Activated T-helper 1 cell treated with anti-CD3 and anti-CD28 coated beads, Interleukin-12 subunit alpha, Interleukin-12 subunit beta, Interleukin-2, Interleukin-4 antibody, amounts not matched to agents 30 ng/mL and 10 ng/mL and 1 ng/mL, durations not matched to agents 14 hours and 24 hours and 36 hours (primary cell): ENCODE measurements around the gene FARP1. TPM values are rescaled to one million over a fixed set of nuclear protein-coding genes. Genes with fewer than 3 reads are reported as not detected.

Experiments
- DNase-seq: peaks from one replicate; pipeline ENCODE4 v3.0.0; 2021; ENCODE audit warnings: low spot score
- H3K27ac Mint-ChIP-seq: one replicate; pipeline ENCODE4 v1.8.0; 2021; ENCODE audit warnings: mild to moderate bottlenecking, mixed read lengths
- H3K27me3 Mint-ChIP-seq: one replicate; pipeline ENCODE4 v1.8.0; 2022; ENCODE audit warnings: mild to moderate bottlenecking, moderate library complexity, mixed read lengths; ENCODE audit not compliant: insufficient read depth
- H3K36me3 Mint-ChIP-seq: one replicate; pipeline ENCODE4 v1.8.0; 2021; ENCODE audit warnings: low read depth, mixed read lengths
- H3K4me1 Mint-ChIP-seq: one replicate; pipeline ENCODE4 v1.8.0; 2021; ENCODE audit warnings: low read depth, mixed read lengths
- H3K4me3 Mint-ChIP-seq: one replicate; pipeline ENCODE4 v1.8.0; 2021; ENCODE audit warnings: mild to moderate bottlenecking, moderate library complexity, mixed read lengths
- H3K9me3 Mint-ChIP-seq: one replicate; pipeline ENCODE4 v1.8.0; 2021; ENCODE audit warnings: mixed read lengths
- intact Hi-C: fragments of 100-400 bp; cut with micrococcal nuclease; formaldehyde crosslinking; loops from one replicate; pipeline ENCODE4 v1.15.1; 2024
- total RNA-seq: library from RNA; stranded (reverse); gene quantifications from 2 replicates; pipeline ENCODE4 v1.2.3, GENCODE V29; 2022

FARP1 gene
- total RNA-seq, 1 donor from 2014 or later = 0.34 TPM

DNA sequence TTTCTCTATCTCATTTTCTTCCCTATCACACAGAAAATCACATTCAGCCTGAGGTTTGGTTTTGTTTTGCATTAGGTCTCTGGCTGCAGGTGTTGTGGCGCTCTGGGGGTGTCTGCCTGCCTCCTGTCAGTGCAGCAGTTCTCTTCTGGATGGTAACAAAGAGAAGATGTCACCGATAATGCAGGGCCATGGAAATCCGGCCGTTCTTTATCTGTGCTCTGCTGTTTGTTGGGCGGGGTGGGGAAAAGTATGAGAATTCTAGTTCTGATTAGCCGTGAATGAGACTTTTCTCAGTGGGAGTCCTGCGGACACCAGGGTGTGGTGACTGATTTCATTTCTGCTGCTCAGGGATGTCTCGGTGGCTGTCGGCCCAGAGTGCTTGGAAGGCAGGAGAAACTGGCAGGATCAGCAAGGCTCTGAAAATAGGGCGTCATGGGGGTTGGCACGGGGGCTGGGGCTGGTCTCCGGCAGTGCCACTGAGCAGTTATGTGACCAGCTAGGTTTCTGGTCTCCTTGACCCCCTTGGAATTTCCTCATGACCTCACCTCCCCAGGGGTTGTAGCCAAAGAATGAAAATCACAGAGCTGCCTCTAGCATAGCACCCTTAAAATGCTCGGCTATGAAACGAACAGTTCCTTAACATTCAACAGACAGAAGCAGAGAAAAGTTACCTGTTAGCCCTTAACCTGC, 29.2 kb downstream of the FARP1 start:
- no peak for DNase-seq
- Mint-ChIP-seq H3K4me1 (no peaks in the 10 kb centered on the region), H3K27ac (no peak overlapping the region), H3K36me3 (no peaks in the 10 kb centered on the region), H3K27me3 (peaks cover 4% of the 10 kb centered on the region), H3K9me3 (no peaks in the 10 kb centered on the region), H3K4me3 (no peak overlapping the region)
- intact Hi-C loops = no loop called here

DNA sequence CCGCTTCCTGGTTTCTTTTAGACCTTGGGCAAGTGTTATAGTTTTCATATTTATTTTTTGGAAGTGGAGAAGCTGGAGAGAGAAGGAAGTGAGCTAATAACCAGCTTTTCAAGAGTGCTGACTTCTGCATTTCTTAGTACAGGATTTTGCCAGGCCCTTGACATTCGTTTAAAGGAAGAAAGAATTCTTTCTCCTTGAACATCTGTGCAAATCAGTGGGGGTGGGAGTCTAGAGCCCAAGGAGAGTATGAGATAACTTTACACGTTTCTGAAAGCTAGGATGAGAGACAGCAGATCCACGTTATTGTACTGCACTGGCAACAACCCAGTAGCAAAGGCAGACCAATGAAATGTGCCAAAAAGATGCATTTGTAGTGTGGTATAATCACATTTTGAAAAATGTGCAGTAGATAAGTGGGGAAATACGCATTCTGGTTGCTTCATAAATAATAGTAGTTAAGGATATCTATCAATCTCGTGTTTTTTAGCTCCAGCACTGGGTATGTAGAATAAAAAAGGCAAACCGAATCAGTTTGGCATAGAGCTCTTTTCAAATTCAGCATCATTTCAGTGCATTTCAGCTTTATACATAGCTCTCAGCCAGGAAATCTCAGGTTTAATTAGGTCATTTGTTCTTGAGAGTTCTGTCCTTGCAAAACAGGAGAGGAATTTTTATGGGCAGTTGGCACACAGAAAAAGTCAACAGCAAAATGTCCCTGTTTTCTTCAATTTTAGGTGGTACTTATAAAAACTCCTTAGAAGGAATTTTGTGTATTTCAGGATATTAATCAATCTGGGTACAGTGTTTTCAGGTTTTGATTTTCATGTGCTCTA, 29.9 kb downstream of the FARP1 start:
- no peak overlapping the region for H3K4me3 Mint-ChIP-seq
- no peaks in the 10 kb centered on the region for H3K9me3 Mint-ChIP-seq
- no peaks in the 10 kb centered on the region for H3K4me1 Mint-ChIP-seq

DNA sequence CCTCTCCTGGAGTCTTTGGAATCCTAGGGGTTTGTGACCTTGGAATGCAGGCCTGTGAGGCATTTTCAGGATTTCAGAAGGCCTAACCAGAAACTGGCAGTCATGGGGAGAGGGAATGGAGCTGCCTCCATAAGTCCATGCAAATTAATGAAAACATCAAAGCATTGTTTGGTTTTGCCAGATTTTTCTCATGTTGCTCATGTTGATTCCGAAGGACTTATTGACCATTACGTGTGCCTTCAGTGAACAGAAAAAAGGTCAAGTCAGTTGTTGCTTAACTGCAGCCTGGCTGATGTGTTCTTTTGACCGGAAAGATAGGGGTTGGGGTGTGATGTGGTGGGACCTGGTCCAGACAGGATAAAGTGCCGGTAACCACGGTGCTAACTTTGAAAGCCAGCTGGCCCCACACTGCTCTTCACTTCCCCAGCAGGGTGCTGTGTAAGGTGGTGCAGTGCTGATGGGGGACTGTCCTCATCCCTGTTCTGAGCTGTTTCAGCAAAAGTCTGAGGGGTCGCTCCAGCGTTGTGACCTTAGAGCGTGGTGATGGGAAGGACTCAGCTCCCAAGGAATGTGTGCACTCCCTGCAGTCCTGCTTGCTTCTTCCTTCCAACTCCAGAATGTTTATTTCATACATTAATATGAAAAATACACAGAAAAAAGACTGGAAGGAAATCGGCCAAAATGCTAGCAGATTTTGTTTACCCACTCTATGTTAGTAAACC, 30.7 kb downstream of the FARP1 start:
- no peak overlapping the region for H3K27ac Mint-ChIP-seq
- H3K9me3 Mint-ChIP-seq = no peaks in the 10 kb centered on the region
- intact Hi-C loops = no loop called here
- no peak for DNase-seq
- H3K27me3 Mint-ChIP-seq = peaks cover 4% of the 10 kb centered on the region
- no peaks in the 10 kb centered on the region for H3K4me1 Mint-ChIP-seq
- no peaks in the 10 kb centered on the region for H3K36me3 Mint-ChIP-seq
- no peak overlapping the region for H3K4me3 Mint-ChIP-seq

More for the DNA sequence above, 29.9 kb downstream of the FARP1 start:
- intact Hi-C loops = no loop called here
- Mint-ChIP-seq H3K27ac (no peak overlapping the region), H3K27me3 (peaks cover 4% of the 10 kb centered on the region), H3K36me3 (no peaks in the 10 kb centered on the region)
- DNase-seq = no peak

DNA sequence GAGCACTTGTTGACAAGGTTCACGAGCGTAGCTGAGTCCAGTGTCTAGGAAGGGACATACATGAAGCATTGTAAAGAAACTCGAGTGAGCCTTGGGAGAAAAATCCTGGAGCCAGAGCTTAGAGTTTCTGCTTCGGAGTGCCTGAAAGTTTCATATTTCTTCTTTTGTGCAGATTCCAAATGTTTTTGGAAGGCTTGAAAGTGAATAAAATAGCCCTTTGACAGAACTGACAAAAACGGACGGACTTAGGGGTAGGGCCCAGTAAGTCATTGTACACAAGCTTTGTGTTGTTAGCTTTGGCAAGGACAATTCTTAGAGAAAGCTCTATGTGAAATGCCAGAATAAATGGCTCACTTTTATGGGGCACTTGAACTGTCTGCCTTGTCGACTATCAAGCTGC, 31.4 kb downstream of the FARP1 start:
- H3K27ac Mint-ChIP-seq = no peak overlapping the region
- no peak for DNase-seq
- H3K4me3 Mint-ChIP-seq = no peak overlapping the region
- H3K9me3 Mint-ChIP-seq = no peaks in the 10 kb centered on the region
- no peaks in the 10 kb centered on the region for H3K36me3 Mint-ChIP-seq
- intact Hi-C loops = no loop called here
- H3K4me1 Mint-ChIP-seq = no peaks in the 10 kb centered on the region
- H3K27me3 Mint-ChIP-seq = peaks cover 4% of the 10 kb centered on the region

GRCh38 chr13:98175043-98175442, 32.1 kb downstream of the FARP1 start:
- Mint-ChIP-seq H3K4me3 (no peak overlapping the region), H3K27me3 (peaks cover 4% of the 10 kb centered on the region), H3K36me3 (no peaks in the 10 kb centered on the region), H3K4me1 (no peaks in the 10 kb centered on the region), H3K9me3 (no peaks in the 10 kb centered on the region), H3K27ac (no peak overlapping the region)
- DNase-seq = no peak
- intact Hi-C loops = no loop called here

DNA sequence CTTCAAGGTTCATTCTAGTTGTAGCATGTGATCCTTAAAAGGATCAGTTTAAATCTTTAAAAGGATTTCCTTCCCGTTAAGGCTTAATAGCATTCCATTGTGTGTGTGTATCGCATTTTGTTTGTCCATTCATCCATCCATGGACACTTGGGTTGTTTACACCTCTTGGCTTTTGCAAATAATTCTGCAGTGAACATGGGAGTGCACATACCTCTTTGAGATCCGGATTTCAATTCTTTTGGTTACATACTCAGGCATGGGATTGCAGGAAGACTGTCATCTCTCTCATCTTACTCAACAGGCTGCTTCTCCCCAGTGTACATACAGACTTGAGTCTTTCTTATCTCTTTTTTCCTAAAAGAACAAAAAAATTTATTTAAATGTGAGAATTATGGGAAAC, 32.9 kb downstream of the FARP1 start:
- Mint-ChIP-seq H3K36me3 (no peaks in the 10 kb centered on the region), H3K9me3 (no peaks in the 10 kb centered on the region), H3K4me3 (no peak overlapping the region), H3K4me1 (no peaks in the 10 kb centered on the region), H3K27ac (no peak overlapping the region), H3K27me3 (peaks cover 2% of the 10 kb centered on the region)
- intact Hi-C loops = no loop called here
- no peak for DNase-seq

DNA sequence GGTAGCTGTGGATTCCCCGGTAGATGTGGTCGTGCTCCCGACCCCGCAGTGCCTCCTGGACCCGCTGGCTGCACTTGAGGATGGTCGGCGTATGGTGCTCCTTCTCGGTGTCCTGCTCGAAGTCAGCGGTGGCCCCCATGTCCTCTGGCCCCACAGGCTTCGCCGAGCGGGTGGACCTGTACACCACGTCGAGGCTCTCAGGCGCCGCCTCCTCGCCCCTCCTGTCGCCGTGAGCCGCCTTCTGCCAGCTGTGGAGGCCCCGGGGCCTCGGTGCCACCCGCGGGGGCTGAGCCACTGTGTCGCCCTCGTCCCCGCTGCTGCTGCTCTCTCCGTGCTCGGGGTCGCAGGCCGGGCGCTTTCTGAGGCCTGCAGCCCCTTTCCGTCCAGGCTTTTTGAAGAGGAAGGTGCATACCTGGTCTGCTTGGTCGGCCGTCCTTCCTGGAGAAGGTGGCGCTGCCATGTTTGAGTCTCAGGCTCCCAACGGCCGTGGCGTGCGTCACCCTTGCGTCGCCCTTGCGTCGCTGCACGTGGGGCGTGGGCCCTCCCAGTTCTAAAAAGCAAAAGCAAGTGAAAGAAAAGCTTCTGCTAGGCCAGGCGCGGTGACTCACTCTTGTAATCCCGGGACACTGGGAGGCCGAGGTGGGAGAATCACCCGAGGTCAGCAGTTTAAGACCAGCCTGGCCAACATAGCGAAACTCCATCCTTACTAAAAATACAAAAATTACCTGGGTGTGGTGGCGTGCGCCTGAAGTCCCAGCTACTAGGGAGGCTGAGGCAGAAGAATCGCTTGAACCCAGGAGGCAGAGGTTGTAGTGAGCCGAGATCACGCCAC, 34.1 kb downstream of the FARP1 start, which contains the start of gene RNF113B:
Gene RNF113B, minus strand, starts transcription at position 493 of the 832 bp plus-strand sequence. Its CDS starts 33 bp downstream, at position 460.
- no peak within 1 kb of the TSS for H3K27ac Mint-ChIP-seq
- intact Hi-C loops = no loop called here
- DNase-seq = no peak
- no peaks in the 10 kb centered on the region for H3K36me3 Mint-ChIP-seq
- H3K27me3 Mint-ChIP-seq = peaks cover 3% of the 10 kb centered on the region
- no peaks in the 10 kb centered on the region for H3K9me3 Mint-ChIP-seq
- H3K4me1 Mint-ChIP-seq = no peaks in the 10 kb centered on the region
- no peak within 1 kb of the TSS for H3K4me3 Mint-ChIP-seq

- Mint-ChIP-seq H3K4me1 (no peaks in the 10 kb centered on the region), H3K4me3 (no peak overlapping the region), H3K27me3 (peaks cover 4% of the 10 kb centered on the region), H3K36me3 (no peaks in the 10 kb centered on the region), H3K9me3 (no peaks in the 10 kb centered on the region), H3K27ac (no peak overlapping the region)
- DNase-seq = no peak
- intact Hi-C loops = no loop called here
Measured at GRCh38 chr13:98180092-98180491, 37.2 kb downstream of the FARP1 start.

DNA sequence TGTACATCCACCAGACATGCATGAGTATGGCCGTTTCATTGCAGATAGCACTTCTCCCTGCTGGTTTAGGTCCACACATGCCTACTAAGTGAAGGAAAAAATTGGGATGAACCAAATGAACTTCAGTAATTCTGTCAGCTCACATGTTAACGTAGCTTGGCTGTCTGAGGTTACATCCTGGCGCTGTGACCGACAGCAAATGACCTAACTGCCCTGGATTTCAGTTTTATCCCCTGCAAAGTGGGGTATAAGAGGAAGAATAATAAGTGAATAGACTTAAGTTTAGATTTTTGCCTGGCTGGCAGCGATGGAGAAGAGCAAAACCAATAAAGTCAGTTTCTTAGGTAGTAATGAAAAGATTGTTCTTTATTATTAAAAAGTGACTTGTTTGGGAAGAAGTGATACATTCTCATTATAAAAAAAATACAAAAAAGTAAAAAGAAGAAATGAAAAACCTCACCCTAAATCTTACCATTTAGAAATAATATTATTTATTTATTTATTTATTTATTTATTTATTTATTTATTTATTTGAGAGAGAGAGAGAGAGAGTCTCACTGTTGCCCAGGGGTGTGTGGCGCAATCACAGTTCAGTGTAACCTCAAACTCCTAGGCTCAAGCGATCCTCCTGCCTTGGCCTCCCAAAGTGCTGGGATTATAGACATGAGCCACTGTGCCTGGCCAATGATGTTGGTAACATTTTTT, 38.4 kb downstream of the FARP1 start:
- H3K9me3 Mint-ChIP-seq = no peaks in the 10 kb centered on the region
- no peak overlapping the region for H3K27ac Mint-ChIP-seq
- H3K4me1 Mint-ChIP-seq = no peaks in the 10 kb centered on the region
- H3K36me3 Mint-ChIP-seq = no peaks in the 10 kb centered on the region
- no peak overlapping the region for H3K4me3 Mint-ChIP-seq
- DNase-seq = no peak
- peaks cover 4% of the 10 kb centered on the region for H3K27me3 Mint-ChIP-seq
- intact Hi-C loops = no loop called here

GRCh38 chr13:98182153-98182552, 39.3 kb downstream of the FARP1 start:
- Mint-ChIP-seq H3K9me3 (no peaks in the 10 kb centered on the region), H3K4me1 (no peaks in the 10 kb centered on the region), H3K4me3 (no peak overlapping the region), H3K36me3 (no peaks in the 10 kb centered on the region), H3K27me3 (peaks cover 4% of the 10 kb centered on the region), H3K27ac (no peak overlapping the region)
- no peak for DNase-seq
- intact Hi-C loops = no loop called here

DNA sequence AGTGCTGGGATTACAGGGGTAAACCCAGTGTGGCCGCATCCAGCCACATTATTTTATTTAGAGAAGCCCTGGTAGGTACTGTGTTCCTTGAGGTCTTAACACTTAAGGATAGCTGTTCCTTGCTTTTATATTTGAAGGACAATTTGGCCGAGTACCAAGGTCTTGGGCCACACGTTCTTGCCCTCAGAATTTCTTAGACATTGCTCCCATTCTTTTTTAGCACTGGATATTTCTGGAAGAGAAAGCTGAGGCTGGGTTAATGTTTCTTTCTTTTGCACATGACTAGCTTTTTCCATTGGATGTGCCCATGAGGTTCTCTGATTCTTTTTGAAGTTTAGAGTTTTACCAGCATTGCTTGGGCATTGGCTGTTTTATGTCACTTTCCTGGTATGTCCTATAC, 39.7 kb downstream of the FARP1 start:
- no peaks in the 10 kb centered on the region for H3K9me3 Mint-ChIP-seq
- intact Hi-C loops = no loop called here
- no peak overlapping the region for H3K4me3 Mint-ChIP-seq
- H3K4me1 Mint-ChIP-seq = no peaks in the 10 kb centered on the region
- no peaks in the 10 kb centered on the region for H3K36me3 Mint-ChIP-seq
- no peak for DNase-seq
- no peak overlapping the region for H3K27ac Mint-ChIP-seq
- peaks cover 4% of the 10 kb centered on the region for H3K27me3 Mint-ChIP-seq

- intact Hi-C loops = no loop called here
- no peak for DNase-seq
- peaks cover 4% of the 10 kb centered on the region for H3K27me3 Mint-ChIP-seq
- H3K36me3 Mint-ChIP-seq = no peaks in the 10 kb centered on the region
- no peak overlapping the region for H3K27ac Mint-ChIP-seq
- H3K9me3 Mint-ChIP-seq = no peaks in the 10 kb centered on the region
- no peaks in the 10 kb centered on the region for H3K4me1 Mint-ChIP-seq
- no peak overlapping the region for H3K4me3 Mint-ChIP-seq
Measured at GRCh38 chr13:98184792-98185191, 41.9 kb downstream of the FARP1 start.
